ENCODE measurements around the gene ENTPD6.

DNA sequence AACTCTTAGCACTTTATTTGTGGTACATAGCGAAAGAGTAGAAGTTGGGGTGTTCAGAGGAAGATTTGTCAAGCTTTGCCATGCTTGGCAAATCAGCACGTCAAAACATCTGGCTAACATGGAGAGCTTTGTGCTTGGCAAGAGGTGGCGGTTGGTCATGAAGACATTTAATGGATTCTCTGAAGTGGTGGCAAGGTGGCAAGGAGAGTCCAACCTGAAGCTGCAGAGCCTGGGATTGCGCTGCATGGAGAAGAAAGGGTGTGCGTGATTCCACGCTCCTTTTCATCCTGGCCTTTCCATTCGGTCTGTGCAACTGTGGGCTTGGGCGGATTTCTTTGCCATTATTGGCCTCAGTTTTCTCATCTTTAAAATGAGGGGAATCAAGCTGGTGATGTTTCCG lies 55.5 kb downstream of the ENTPD6 start:
- TF ChIP-seq, protein P1, sequence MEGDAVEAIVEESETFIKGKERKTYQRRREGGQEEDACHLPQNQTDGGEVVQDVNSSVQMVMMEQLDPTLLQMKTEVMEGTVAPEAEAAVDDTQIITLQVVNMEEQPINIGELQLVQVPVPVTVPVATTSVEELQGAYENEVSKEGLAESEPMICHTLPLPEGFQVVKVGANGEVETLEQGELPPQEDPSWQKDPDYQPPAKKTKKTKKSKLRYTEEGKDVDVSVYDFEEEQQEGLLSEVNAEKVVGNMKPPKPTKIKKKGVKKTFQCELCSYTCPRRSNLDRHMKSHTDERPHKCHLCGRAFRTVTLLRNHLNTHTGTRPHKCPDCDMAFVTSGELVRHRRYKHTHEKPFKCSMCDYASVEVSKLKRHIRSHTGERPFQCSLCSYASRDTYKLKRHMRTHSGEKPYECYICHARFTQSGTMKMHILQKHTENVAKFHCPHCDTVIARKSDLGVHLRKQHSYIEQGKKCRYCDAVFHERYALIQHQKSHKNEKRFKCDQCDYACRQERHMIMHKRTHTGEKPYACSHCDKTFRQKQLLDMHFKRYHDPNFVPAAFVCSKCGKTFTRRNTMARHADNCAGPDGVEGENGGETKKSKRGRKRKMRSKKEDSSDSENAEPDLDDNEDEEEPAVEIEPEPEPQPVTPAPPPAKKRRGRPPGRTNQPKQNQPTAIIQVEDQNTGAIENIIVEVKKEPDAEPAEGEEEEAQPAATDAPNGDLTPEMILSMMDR (IDR thresholded peaks at IDR 0.05) = no peak
- no peak for TF ChIP-seq EZH2 (IDR thresholded peaks at IDR 0.05; ENCODE audit: borderline replicate concordance, insufficient read depth, low read depth, low read length, poor library complexity, severe bottlenecking)

Data from B cell (primary cell).